ENCODE data around the gene UQCRHL.
"Not testable (repeated sequence)": the region's sequence is repeated elsewhere in the genome, so short reads cannot be mapped to it uniquely, and the experiment has no call there.

Gene UQCRHL

GRCh38 chr1:15807549-15807948 is at the start of gene UQCRHL:
Gene UQCRHL, minus strand, starts transcription at chr1:15807649. Its CDS starts 0 bp downstream, at chr1:15807649.
- not testable (repeated sequence) for DNase-seq

- no peak for DNase-seq
These were observed 49.4 kb upstream of the UQCRHL start for GRCh38 chr1:15856888-15857287.

GRCh38 chr1:15852828-15853302 is 45.4 kb upstream of the UQCRHL start:
- no peak for DNase-seq

- no peak for DNase-seq
These were observed 44.8 kb upstream of the UQCRHL start for GRCh38 chr1:15852036-15852827.

- no peak for DNase-seq
These were observed 44.0 kb upstream of the UQCRHL start for GRCh38 chr1:15851210-15852035.

- no peak for DNase-seq
These were observed 43.1 kb upstream of the UQCRHL start for GRCh38 chr1:15850471-15851001.

- DNase-seq = peak; percentile 60 to 76
These were observed 42.4 kb upstream of the UQCRHL start for GRCh38 chr1:15849775-15850324.

- DNase-seq = peak; percentile 49 to 73
These were observed 41.7 kb upstream of the UQCRHL start for GRCh38 chr1:15848929-15849774.

GRCh38 chr1:15848143-15848928 is 40.9 kb upstream of the UQCRHL start:
- no peak for DNase-seq

GRCh38 chr1:15847893-15848142 is 40.4 kb upstream of the UQCRHL start:
- no peak for DNase-seq

- peak; percentile 88 to 94 for DNase-seq
These were observed 39.8 kb upstream of the UQCRHL start, which contains the start of gene SPEN for GRCh38 chr1:15847100-15847892. Gene SPEN, plus strand, starts transcription at chr1:15847707. Its CDS starts 361 bp downstream, at chr1:15848068.

- not testable (repeated sequence) for DNase-seq
These were observed 38.6 kb upstream of the UQCRHL start for GRCh38 chr1:15846056-15846455.

GRCh38 chr1:15843826-15844572 is 36.5 kb upstream of the UQCRHL start:
- no peak for DNase-seq

GRCh38 chr1:15838721-15839120 is 31.3 kb upstream of the UQCRHL start:
- no peak for DNase-seq

GRCh38 chr1:15837931-15838330 is 30.5 kb upstream of the UQCRHL start:
- no peak for DNase-seq

GRCh38 chr1:15836772-15837669 is 29.6 kb upstream of the UQCRHL start:
- DNase-seq = no peak

GRCh38 chr1:15836511-15836771 is 29.0 kb upstream of the UQCRHL start:
- DNase-seq = not testable (repeated sequence)

GRCh38 chr1:15835741-15836510 is 28.5 kb upstream of the UQCRHL start:
- peak; percentile 97 to 99 for DNase-seq

All from NCI-H187 (cell line).